Measurements from ENCODE around the gene S100A12. TPM values are rescaled to one million over a fixed set of nuclear protein-coding genes. Genes with fewer than 3 reads are reported as not detected.

Gene S100A12
- total RNA-seq = 32.5 TPM

DNA sequence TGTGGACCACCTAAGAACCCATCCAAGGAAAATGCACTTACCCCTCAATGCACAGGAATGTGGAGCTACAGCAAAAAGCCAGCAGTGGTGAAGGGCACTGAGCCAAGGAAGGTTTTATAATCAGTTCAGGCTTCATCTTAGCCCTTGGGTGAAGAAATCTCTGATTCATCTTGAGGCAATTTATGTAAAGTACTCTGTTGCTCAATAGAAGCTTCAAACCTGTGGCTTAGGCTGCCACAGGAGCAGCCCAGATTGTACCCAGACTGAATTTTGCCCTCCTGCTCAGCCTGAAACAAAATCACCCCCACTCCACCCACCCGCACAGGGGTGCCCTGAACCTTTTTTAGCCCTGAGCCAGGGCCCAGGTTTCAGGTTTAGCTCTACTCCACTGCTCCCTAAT, at the start of gene S100A12:
Gene S100A12, minus strand, starts transcription at position 111 of the 400 bp plus-strand sequence. CDS start 1,029 bp downstream, outside the sequence.

GRCh38 chr1:153415850-153416570, 40.6 kb upstream of the S100A12 start, which contains the start of gene S100A7A:
S100A7A (plus strand) TSS chr1:153416520; CDS start chr1:153418083, 1,563 bp downstream.

DNA sequence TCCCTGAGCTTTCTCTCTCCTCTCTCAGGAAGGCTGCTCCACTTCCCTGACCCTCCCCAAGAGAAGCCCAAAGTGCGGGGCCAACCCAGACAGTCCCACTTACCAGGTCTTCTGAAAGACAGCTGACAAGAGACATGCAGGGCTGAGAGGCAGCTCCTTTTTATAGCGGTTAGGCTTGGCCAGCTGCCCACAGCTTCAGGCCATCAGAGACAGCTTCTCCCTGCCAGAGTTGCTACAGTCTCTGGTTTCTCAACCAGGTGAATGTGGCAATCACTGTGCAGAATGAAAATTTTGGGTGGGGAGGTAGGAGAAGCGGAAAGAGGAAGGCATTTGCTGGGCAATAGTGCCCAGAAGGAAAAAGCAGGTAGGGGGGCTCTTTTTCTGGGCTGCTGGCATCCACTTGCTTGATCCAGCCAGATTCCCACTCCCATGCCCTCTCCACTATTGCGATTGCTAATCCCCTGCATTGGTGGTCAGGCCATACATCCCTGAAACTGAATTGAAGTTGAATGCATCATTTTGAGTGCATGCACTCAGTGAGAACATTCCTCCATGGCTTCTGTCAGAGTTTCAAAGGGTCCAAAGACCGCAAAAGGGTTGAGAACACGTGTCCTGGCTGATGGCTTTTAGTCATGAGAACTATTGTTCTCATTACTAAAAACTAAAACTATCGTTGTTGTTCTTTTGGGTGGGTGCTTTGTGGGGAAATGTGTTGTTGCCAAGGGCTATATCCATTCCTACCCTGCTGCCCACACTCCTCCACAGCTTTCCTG, 15.7 kb upstream of the S100A12 start, which contains the start of gene S100A8:
Gene S100A8, minus strand, starts transcription at position 136 of the 773 bp plus-strand sequence. CDS start 538 bp downstream, outside the sequence.

DNA sequence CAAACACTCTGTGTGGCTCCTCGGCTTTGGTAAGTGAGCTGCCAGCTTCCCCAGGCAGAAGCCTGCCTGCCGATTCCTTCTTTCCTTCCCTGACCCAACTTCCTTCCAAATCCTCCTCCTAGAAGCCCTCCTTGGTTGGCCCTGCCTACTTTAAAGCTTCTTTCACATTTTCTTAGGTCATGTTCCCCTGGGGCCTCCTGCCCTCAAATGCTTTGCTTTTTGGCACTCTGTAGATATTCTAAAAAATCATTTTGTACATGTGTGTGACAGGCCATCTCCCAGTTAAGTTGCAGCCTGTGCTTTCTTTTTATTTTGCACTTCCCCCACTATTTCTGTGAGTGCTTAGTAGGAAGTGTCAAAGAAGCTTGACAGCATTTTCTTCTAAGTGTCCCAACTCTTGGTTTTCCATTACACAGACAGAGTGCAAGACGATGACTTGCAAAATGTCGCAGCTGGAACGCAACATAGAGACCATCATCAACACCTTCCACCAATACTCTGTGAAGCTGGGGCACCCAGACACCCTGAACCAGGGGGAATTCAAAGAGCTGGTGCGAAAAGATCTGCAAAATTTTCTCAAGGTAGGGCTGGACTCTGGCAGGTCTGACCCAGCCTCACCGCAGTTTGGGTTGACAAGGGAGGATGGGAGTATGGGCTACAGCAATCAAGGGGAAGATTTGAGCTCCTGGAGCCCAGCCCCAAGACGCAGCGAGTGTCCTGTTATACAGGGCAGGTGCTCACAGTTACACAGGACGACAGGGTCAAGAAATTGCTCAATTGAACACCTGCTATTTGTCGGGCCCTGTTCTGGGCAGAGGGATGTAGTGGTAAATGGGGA, 17.3 kb downstream of the S100A12 start, which contains the start of gene S100A9:
Gene S100A9, plus strand, starts transcription at position 2 of the 838 bp plus-strand sequence. Its CDS starts 430 bp downstream, at position 432.

GRCh38 chr1:153348511-153349362, 26.7 kb downstream of the S100A12 start, which contains the start of gene PGLYRP4:
PGLYRP4 (minus strand) TSS chr1:153348841; CDS start chr1:153347932, 909 bp downstream.

Small RNAs within 50 kb of the gene (small RNA-seq; reads per million reads assigned to genes)
- gene RNU6-160P (ENCODE audit: low replicate concordance) = not detected
- not detected for gene S100A15A (ENCODE audit: low replicate concordance)

Other genes starting within 250 kb of the S100A12 start
- not detected for gene SPRR2G, start 224.7 kb downstream of the S100A12 start, total RNA-seq
- not detected for gene LELP1, start 172.2 kb downstream of the S100A12 start, total RNA-seq
- not detected for gene PRR9, start 158.0 kb downstream of the S100A12 start, total RNA-seq
- gene LORICRIN, start 115.9 kb downstream of the S100A12 start, total RNA-seq = not detected
- not detected for gene PGLYRP3, start 62.7 kb downstream of the S100A12 start, total RNA-seq
- gene PGLYRP4, start 26.8 kb downstream of the S100A12 start, total RNA-seq = not detected
- gene S100A9, start 17.8 kb downstream of the S100A12 start, total RNA-seq = 258 TPM
- gene S100A8, start 15.5 kb upstream of the S100A12 start, total RNA-seq = 89.2 TPM
- gene S100A7A, start 40.9 kb upstream of the S100A12 start, total RNA-seq = not detected
- not detected for gene S100A7, start 85.0 kb upstream of the S100A12 start, total RNA-seq
- 221 TPM for gene S100A6, start 160.4 kb upstream of the S100A12 start, total RNA-seq
- gene S100A5, start 165.3 kb upstream of the S100A12 start, total RNA-seq = 0.82 TPM
- 37.4 TPM for gene S100A4, start 170.2 kb upstream of the S100A12 start, total RNA-seq
- gene S100A3, start 173.6 kb upstream of the S100A12 start, total RNA-seq = not detected
- gene S100A2, start 190.2 kb upstream of the S100A12 start, total RNA-seq = 5.3 TPM
- gene S100A16, start 237.5 kb upstream of the S100A12 start, total RNA-seq = 78.6 TPM
- 5.7 TPM for gene S100A14, start 240.7 kb upstream of the S100A12 start, total RNA-seq